ENCODE measurements around the gene MED15.
"Not testable (repeated sequence)": the region's sequence is repeated elsewhere in the genome, so short reads cannot be mapped to it uniquely, and the experiment has no call there.

MED15 gene

GRCh38 chr22:20503816-20504215 lies 3.6 kb upstream of the MED15 start:
- H3K4me1 ChIP-seq (ENCODE audit: control insufficient read depth, insufficient read depth, low read length), result peaks cover 11% of the 10 kb centered on the region
- peak overlapping the region; percentile 22 for H3K4me2 ChIP-seq (ENCODE audit: low read length)
- no peak overlapping the region for H3K9ac ChIP-seq (ENCODE audit: low read depth, low read length)
- no peak overlapping the region for H3K4me3 ChIP-seq (ENCODE audit: low read length)
- H3K36me3 ChIP-seq (ENCODE audit: insufficient read depth, low read length), result no peaks in the 10 kb centered on the region
- H3K9me3 ChIP-seq (replicated peaks; ENCODE audit: low read length), result no peaks in the 10 kb centered on the region
- H3K27me3 ChIP-seq (ENCODE audit: control insufficient read depth, insufficient read depth, low read length), result no peaks in the 10 kb centered on the region

DNA sequence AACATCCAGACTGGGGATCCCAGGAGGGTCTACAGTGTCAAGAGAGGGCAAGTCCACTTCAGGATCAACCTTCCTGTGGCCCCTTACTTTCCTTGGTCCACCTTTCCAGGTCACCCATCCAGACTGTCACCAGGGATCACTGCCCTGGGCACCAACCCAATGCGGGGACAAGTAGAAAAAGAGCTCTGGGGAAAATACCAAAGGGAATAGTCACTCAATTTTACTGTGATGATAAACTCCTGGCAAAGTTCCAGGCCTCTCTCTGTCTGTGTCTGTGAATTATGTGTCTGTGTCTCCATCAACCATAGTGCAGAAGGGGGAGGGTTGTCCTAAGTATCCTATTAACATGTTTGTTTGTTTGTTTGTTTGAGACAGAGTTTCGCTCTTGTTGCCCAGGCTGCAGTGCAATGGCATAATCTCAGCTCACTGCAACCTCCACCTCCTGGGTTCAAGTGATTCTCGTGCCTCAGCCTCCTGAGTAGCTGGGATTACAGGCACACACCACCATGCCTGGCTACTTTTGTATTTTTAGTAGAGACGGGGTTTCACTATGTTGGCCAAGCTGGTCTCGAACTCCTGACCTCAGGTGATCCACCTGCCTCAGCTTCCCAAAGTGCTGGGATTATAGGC lies 3.0 kb upstream of the MED15 start:
- H3K27me3 ChIP-seq (ENCODE audit: control insufficient read depth, insufficient read depth, low read length); H3K9me3 ChIP-seq (replicated peaks; ENCODE audit: low read length); H3K4me3 ChIP-seq (ENCODE audit: low read length); H3K9ac ChIP-seq (ENCODE audit: low read depth, low read length); H3K36me3 ChIP-seq (ENCODE audit: insufficient read depth, low read length): not testable (repeated sequence)
- Histone ChIP-seq H3K4me2 (ENCODE audit: low read length) (peak overlapping the region; percentile 22), H3K4me1 (ENCODE audit: control insufficient read depth, insufficient read depth, low read length) (peaks cover 14% of the 10 kb centered on the region)

DNA sequence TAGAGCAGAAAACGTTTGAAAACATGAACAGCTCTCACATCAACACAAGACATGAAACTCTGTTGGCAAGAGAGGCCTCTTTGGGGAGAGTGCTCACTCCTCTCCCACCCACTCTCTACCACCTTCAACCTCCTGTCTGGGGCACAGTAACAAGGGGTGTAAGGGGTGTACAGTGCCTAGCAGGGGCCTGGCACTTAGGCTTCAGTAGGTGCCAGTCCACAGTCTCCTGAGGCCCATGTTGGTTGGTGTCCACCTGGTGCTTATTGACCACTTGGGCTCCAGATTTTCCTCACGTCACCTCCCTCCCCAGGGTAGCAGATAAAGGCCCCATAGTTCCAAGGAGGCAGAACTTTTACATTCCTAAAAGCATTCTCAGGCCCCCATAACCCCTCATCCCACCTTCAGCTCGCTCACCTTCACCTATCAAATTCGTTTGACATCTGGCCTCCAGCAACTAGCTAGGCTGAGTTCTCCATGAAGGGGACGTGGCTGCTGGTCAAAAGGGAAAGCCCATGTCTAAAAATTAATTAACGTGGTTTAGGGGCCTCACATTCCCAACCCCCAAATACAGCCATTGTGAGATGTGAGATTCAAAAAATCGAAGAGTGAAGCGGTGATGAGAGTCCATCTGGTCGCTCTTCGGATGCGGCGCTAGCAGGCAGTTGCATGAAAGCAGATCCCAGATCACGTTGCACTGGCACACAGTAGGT lies 712 bp upstream of the MED15 start:
- Histone ChIP-seq H3K4me1 (ENCODE audit: control insufficient read depth, insufficient read depth, low read length) (peaks cover 35% of the 10 kb centered on the region), H3K9me3 (replicated peaks; ENCODE audit: low read length) (no peaks in the 10 kb centered on the region)

GRCh38 chr22:20508067-20508755 lies 801 bp downstream of the MED15 start:
- Histone ChIP-seq H3K4me3 (ENCODE audit: low read length) (peak overlapping the region; percentile 92), H3K4me2 (ENCODE audit: low read length) (peak overlapping the region; percentile 96), H3K4me1 (ENCODE audit: control insufficient read depth, insufficient read depth, low read length) (peaks cover 35% of the 10 kb centered on the region), H3K9ac (ENCODE audit: low read depth, low read length) (peak overlapping the region; percentile 98)
- H3K9me3 ChIP-seq (replicated peaks; ENCODE audit: low read length); H3K36me3 ChIP-seq (ENCODE audit: insufficient read depth, low read length); H3K27me3 ChIP-seq (ENCODE audit: control insufficient read depth, insufficient read depth, low read length): not testable (repeated sequence)

More for the DNA sequence above, 712 bp upstream of the MED15 start:
- H3K4me2 ChIP-seq (ENCODE audit: low read length), result peak overlapping the region; percentile 96
- H3K4me3 ChIP-seq (ENCODE audit: low read length), result peak overlapping the region; percentile 92
- H3K9ac ChIP-seq (ENCODE audit: low read depth, low read length), result peak overlapping the region; percentile 98
- H3K27me3 ChIP-seq (ENCODE audit: control insufficient read depth, insufficient read depth, low read length), result no peaks in the 10 kb centered on the region
- H3K36me3 ChIP-seq (ENCODE audit: insufficient read depth, low read length), result no peaks in the 10 kb centered on the region

DNA sequence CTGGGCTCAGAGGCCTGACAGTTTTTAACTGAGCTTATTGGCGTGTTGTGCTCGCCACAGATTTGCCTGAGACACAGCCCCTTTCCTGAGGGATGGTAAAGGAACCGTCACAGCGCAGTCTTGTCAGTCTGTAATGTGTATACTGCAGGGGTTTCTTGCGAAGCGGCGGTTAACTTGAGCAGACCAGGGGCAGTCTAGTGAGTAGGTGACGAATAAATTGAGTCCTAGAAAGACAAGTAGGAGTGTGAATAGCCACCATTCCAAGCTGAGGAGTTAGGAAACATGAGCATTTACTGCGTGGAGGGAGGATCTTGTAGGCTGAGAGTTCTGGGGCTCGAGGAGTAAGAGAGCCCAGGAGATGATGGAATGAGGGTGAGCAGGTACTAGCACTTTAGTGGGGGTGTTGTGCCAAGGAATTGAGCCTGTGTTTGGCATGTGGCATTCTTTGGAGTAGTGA lies 1.4 kb downstream of the MED15 start:
- Histone ChIP-seq H3K9me3 (replicated peaks; ENCODE audit: low read length) (no peaks in the 10 kb centered on the region), H3K9ac (ENCODE audit: low read depth, low read length) (peak overlapping the region; percentile 98), H3K27me3 (ENCODE audit: control insufficient read depth, insufficient read depth, low read length) (no peaks in the 10 kb centered on the region), H3K4me3 (ENCODE audit: low read length) (peak overlapping the region; percentile 92), H3K4me1 (ENCODE audit: control insufficient read depth, insufficient read depth, low read length) (peaks cover 35% of the 10 kb centered on the region), H3K36me3 (ENCODE audit: insufficient read depth, low read length) (peaks cover 3% of the 10 kb centered on the region), H3K4me2 (ENCODE audit: low read length) (peak overlapping the region; percentile 96)

DNA sequence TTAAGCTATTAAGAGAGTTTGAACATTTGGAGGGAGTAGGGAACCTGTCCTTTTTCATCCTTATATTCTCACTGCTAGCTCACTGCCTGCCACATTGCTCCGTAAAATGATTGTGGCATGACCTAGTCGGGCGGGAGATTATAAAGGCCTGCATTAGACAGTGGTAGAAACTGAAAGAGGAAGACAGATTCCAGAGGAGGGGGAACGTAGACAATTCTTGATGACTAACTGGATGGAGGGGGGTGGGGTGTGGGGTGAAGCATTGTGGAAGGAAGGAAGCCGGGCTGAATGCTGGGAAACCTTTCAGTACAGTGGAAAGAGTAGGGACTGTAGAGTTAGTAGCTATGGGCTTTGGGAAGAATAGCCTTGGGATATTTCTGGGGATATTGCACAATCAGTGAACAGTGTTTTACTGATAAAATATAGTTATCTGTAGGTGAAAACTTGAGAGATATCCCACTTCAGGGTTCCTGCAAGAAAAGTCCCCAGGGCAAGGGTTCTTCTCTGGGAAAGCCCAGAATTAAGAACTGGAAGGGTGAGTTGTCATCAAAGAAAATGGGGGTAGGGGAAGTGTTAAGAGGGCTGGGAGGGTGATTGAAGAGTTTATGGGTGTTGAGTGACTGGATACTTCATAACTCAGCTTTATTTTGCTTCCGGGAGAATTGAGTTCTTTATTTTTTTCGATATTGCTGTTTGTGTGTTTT lies 2.1 kb downstream of the MED15 start:
- no peaks in the 10 kb centered on the region for H3K9me3 ChIP-seq (replicated peaks; ENCODE audit: low read length)
- peak overlapping the region; percentile 98 for H3K9ac ChIP-seq (ENCODE audit: low read depth, low read length)
- H3K4me1 ChIP-seq (ENCODE audit: control insufficient read depth, insufficient read depth, low read length), result peaks cover 35% of the 10 kb centered on the region
- H3K36me3 ChIP-seq (ENCODE audit: insufficient read depth, low read length), result peaks cover 7% of the 10 kb centered on the region
- H3K27me3 ChIP-seq (ENCODE audit: control insufficient read depth, insufficient read depth, low read length), result no peaks in the 10 kb centered on the region
- peak overlapping the region; percentile 92 for H3K4me3 ChIP-seq (ENCODE audit: low read length)
- H3K4me2 ChIP-seq (ENCODE audit: low read length), result peak overlapping the region; percentile 96

DNA sequence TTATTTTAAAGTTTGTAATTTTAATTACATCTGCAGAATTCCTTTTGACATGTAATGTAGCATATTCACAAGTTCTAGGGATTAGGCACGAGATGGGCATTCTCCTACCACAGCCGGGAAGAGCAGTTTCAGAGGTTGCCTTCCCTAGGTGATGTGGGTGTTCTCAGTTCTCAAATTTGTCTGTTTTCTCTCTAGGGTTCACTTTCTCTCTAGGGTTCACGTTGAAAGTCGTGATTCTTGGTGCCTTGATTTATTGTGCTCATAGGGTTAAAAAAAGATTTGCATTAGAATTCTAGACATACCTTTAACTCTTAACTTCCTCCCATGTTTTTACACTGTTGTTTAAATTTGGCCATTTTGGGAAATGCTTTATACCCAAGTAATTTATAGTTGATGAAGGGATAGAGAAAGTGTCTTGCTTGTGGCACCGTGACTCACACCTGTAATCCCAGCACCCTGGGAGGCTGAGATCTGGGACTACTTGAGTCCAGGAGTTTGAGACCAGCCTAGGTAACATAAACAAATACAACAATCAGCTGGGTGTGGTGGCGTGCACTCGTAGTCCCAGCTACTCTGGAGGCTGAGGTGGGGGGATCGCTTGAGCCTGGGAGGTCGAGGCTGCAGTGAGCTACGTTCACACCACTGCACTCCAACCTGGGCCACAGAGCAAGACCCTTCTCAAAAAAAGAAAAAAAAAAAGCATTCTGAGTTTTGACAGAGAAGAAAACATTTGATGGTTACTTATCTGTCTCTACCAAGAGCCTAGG lies 3.6 kb downstream of the MED15 start:
- peak overlapping the region; percentile 96 for H3K4me2 ChIP-seq (ENCODE audit: low read length)
- H3K4me1 ChIP-seq (ENCODE audit: control insufficient read depth, insufficient read depth, low read length), result peaks cover 43% of the 10 kb centered on the region
- H3K9ac ChIP-seq (ENCODE audit: low read depth, low read length), result peak overlapping the region; percentile 15
- peaks cover 9% of the 10 kb centered on the region for H3K36me3 ChIP-seq (ENCODE audit: insufficient read depth, low read length)
- H3K27me3 ChIP-seq (ENCODE audit: control insufficient read depth, insufficient read depth, low read length), result no peaks in the 10 kb centered on the region
- H3K9me3 ChIP-seq (replicated peaks; ENCODE audit: low read length), result no peaks in the 10 kb centered on the region
- H3K4me3 ChIP-seq (ENCODE audit: low read length), result no peak overlapping the region

DNA sequence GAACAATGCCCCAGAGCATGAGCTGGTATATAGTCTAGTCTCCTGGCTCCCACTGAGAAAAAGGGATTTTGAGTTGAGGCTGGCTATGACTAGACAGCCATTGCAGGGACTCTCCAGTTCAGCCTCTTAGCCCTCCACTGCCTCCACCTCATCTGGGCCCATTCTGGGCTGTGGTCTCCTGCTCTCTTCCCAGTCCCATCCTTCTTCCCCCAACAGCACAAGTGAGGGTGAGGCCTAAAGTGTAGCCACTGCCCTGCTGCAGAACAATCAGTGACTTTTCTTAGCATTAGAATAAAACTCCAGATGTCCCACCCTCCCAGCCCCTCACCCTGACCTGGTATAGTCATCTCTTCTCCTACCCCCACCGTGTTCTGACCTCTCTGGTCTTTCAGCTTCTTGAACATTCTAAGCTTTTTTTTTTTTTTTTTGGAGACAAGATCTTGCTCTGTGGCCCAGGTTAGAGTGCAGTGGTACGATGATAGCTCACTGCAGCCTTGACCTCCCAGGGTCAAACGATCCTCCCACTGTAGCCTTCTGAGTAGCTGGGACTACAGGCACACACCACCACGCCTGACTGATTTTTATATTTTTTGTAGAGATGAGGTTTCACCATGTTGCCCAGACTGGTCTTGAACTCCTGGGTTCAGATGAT lies 4.3 kb downstream of the MED15 start:
- H3K9ac ChIP-seq (ENCODE audit: low read depth, low read length), result no peak overlapping the region
- peaks cover 9% of the 10 kb centered on the region for H3K36me3 ChIP-seq (ENCODE audit: insufficient read depth, low read length)
- no peak overlapping the region for H3K4me2 ChIP-seq (ENCODE audit: low read length)
- no peaks in the 10 kb centered on the region for H3K27me3 ChIP-seq (ENCODE audit: control insufficient read depth, insufficient read depth, low read length)
- peaks cover 43% of the 10 kb centered on the region for H3K4me1 ChIP-seq (ENCODE audit: control insufficient read depth, insufficient read depth, low read length)
- no peak overlapping the region for H3K4me3 ChIP-seq (ENCODE audit: low read length)
- H3K9me3 ChIP-seq (replicated peaks; ENCODE audit: low read length), result no peaks in the 10 kb centered on the region

- Histone ChIP-seq H3K4me2 (ENCODE audit: low read length) (peak overlapping the region; percentile 55), H3K4me1 (ENCODE audit: control insufficient read depth, insufficient read depth, low read length) (peaks cover 40% of the 10 kb centered on the region), H3K4me3 (ENCODE audit: low read length) (peak overlapping the region; percentile 20), H3K9ac (ENCODE audit: low read depth, low read length) (no peak overlapping the region), H3K27me3 (ENCODE audit: control insufficient read depth, insufficient read depth, low read length) (no peaks in the 10 kb centered on the region), H3K9me3 (replicated peaks; ENCODE audit: low read length) (no peaks in the 10 kb centered on the region), H3K36me3 (ENCODE audit: insufficient read depth, low read length) (peaks cover 19% of the 10 kb centered on the region)
These were observed 7.4 kb downstream of the MED15 start for GRCh38 chr22:20514658-20515406.

DNA sequence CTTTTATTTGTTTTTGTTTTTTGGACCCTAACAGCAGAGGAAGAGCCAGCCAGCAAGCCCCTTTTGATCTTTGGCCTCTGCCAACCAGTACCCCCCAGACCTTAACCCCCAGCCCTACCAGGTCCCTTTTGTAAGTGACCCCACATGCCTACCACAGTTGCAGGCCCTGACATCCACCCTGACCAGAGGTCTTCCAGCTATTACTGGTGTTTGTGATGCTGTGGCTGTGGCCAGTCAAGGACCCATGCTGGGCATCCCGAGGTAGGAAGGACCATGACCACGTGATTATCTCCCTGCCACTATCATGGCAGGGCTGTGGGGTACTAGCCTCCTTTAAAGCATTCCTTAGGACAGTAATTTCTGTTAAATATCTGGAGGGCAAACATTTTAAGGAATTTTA lies 9.0 kb downstream of the MED15 start:
- Histone ChIP-seq H3K27me3 (ENCODE audit: control insufficient read depth, insufficient read depth, low read length) (no peaks in the 10 kb centered on the region), H3K36me3 (ENCODE audit: insufficient read depth, low read length) (peaks cover 26% of the 10 kb centered on the region)

More for the DNA sequence above, 9.0 kb downstream of the MED15 start:
- no peak overlapping the region for H3K9ac ChIP-seq (ENCODE audit: low read depth, low read length)
- H3K4me3 ChIP-seq (ENCODE audit: low read length), result no peak overlapping the region
- no peaks in the 10 kb centered on the region for H3K9me3 ChIP-seq (replicated peaks; ENCODE audit: low read length)
- peaks cover 35% of the 10 kb centered on the region for H3K4me1 ChIP-seq (ENCODE audit: control insufficient read depth, insufficient read depth, low read length)
- H3K4me2 ChIP-seq (ENCODE audit: low read length), result no peak overlapping the region
